Cardiac fibroblast (primary cell): ENCODE results near the gene DGKB.

Source experiments
- DNase-seq, 2 donors: peaks; one replicate each; pipeline versions ENCODE4 v3.0.0 to v3.0.0-alpha.2; 2010; ENCODE audit warnings: low read depth in 2 of 2
- H3K4me3 ChIP-seq, 2 donors: replicated peaks in 1 of 2; 1 replicate in 1 of 2; 2 replicates in 1 of 2; pipeline ENCODE4 v1.5.1; 2011; ENCODE audit warnings: low read depth in 2 of 2, low read length in 2 of 2, mild to moderate bottlenecking in 2 of 2, moderate library complexity in 1 of 2
- TF ChIP-seq, protein P1 (sequence below): IDR thresholded peaks from one replicate; pipeline ENCODE4 v1.5.1; 2011; ENCODE audit warnings: low read depth, mild to moderate bottlenecking, low read length, inconsistent platforms

The DGKB gene

DNA sequence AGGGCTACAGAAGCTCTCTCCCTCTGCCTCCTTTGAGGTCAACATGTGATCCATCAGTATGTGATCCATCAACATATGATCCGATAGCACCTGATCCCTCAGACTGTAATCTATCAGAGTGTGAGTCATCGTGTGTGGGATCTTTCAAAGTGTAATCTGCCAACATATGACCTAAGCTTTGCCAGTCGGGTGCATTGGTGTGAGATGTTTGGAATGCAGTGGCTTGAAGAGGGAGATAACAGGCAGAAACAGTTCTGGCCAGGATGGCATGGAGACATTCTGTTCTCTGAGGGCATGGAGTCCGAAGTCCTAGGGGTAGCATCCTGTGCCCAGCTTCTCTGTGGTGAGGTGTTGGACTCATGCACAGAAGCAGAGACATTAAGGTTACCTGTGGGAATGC lies 695.4 kb downstream of the DGKB start:
- TF ChIP-seq, protein P1, sequence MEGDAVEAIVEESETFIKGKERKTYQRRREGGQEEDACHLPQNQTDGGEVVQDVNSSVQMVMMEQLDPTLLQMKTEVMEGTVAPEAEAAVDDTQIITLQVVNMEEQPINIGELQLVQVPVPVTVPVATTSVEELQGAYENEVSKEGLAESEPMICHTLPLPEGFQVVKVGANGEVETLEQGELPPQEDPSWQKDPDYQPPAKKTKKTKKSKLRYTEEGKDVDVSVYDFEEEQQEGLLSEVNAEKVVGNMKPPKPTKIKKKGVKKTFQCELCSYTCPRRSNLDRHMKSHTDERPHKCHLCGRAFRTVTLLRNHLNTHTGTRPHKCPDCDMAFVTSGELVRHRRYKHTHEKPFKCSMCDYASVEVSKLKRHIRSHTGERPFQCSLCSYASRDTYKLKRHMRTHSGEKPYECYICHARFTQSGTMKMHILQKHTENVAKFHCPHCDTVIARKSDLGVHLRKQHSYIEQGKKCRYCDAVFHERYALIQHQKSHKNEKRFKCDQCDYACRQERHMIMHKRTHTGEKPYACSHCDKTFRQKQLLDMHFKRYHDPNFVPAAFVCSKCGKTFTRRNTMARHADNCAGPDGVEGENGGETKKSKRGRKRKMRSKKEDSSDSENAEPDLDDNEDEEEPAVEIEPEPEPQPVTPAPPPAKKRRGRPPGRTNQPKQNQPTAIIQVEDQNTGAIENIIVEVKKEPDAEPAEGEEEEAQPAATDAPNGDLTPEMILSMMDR, result no peak
- no peak overlapping the region for H3K4me3 ChIP-seq
- DNase-seq, result peak; percentile 4 to 33

GRCh38 chr7:14206121-14206520 lies 696.4 kb downstream of the DGKB start:
- H3K4me3 ChIP-seq, result no peak overlapping the region
- TF ChIP-seq, protein P1, result no peak
- DNase-seq, result no peak

DNA sequence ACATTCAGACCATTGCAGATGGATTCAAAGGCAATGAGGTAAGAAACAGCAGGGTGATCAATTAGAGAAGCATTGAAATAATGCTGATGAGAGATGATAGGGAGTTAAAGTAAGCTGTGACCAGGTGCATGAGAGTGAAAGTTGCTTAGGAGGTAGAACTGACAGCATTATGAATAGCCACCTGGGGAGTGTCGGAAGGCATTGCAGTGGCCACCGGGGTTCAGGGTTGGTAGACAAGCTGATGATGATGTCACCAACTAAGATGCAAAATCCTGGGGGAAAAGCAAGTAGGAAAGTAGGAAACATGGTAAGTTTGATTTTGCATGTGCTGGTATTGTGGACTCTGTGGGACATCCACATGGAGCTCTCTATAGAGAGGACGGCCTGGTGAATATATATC lies 701.2 kb downstream of the DGKB start:
- no peak overlapping the region for H3K4me3 ChIP-seq
- TF ChIP-seq, protein P1, result no peak

DNA sequence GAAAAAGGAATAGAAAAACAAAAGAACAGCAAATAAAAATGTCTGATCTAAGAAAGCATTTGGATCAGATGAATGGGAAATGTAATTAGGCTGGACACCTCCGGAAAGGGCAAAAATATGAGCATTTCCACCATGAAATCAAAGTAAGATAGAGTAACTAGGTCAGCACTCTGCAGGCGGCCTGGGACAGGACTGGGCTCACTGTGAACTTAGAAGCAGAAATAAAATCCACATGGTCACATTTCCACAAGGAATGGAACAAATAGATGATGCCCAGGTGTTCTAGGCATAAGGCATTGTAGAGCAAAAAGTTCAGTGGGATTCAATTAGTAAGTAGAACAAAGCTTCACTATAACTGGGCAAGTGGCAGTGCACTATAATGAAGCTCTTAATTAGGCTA lies 703.2 kb downstream of the DGKB start:
- TF ChIP-seq, protein P1, result no peak
- DNase-seq, result no peak
- H3K4me3 ChIP-seq, result no peak overlapping the region

More for the DNA sequence above, 701.2 kb downstream of the DGKB start:
- no peak for DNase-seq

DNA sequence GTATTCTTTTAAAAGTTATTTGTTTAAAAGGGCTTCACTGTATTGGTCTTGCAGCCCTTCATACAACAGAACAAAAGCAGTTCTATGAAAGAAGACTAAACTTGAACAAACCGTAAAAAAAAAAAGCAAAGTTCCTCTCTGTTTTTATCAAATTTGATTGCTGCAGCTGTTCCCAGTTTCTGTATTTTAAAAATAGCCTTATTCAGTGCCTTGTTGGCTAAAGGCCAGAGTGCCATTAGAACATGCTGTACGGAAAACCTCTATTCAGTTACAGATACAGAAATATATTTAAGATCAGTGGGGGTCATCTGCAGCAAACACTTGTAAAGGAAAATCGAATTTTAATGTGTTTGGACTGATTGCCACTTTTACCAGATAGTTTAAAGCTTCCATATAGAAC lies 705.3 kb downstream of the DGKB start:
- TF ChIP-seq, protein P1, result no peak
- H3K4me3 ChIP-seq, result no peak overlapping the region
- DNase-seq, result peak; percentile 64 to 72

DNA sequence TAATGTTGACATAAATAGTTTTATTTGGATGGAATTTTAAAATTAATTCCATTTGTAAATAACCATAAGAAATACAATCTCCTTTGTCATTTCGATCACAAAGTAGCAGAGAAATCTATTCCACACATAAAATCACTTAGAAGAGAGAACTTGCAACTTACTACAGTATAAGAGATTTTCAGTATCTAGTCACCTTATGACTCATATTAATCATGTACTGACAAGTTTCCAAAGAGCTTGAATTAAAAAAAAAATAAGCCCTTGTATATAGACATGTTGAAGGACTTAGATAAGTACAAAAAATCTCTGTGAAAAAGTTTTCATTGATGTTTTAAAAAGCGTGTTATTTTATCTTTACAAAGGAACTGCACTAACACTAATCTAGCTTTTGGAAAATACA lies 706.0 kb downstream of the DGKB start:
- DNase-seq, result peak; percentile 16 to 51
- TF ChIP-seq, protein P1, result no peak
- H3K4me3 ChIP-seq, result no peak overlapping the region

GRCh38 chr7:14195871-14196270 lies 706.7 kb downstream of the DGKB start:
- DNase-seq, result peak in 1 of 2 donors; percentile 13
- no peak overlapping the region for H3K4me3 ChIP-seq
- TF ChIP-seq, protein P1, result no peak
